GM10266 (cell line): ENCODE measurements around the gene ZDHHC21.
A peak's percentile ranks its signal among the peaks of the same experiment; 100 is the strongest.

ENCODE experiments used
- DNase-seq: peaks from one replicate; pipeline ENCODE4 v3.0.0; 2012; ENCODE audit errors: extremely low spot score
- CTCF ChIP-seq: IDR thresholded peaks from 2 replicates; pipeline ENCODE4 v1.5.1; 2012; ENCODE audit warnings: mild to moderate bottlenecking, low read depth; ENCODE audit not compliant: control insufficient read depth, insufficient read depth; ENCODE audit errors: missing control alignments

Gene ZDHHC21

GRCh38 chr9:14616188-14616982, 76.8 kb downstream of the ZDHHC21 start:
- peak; percentile 27 for DNase-seq
- TF ChIP-seq CTCF, result peak; percentile 68

GRCh38 chr9:14608540-14608939, 84.7 kb downstream of the ZDHHC21 start:
- DNase-seq, result no peak
- no peak for TF ChIP-seq CTCF

GRCh38 chr9:14597171-14597799, 95.9 kb downstream of the ZDHHC21 start:
- DNase-seq, result no peak
- TF ChIP-seq CTCF, result no peak

GRCh38 chr9:14593406-14593805, 99.8 kb downstream of the ZDHHC21 start:
- TF ChIP-seq CTCF, result no peak
- no peak for DNase-seq

- no peak for TF ChIP-seq CTCF
- no peak for DNase-seq
These were observed 101.8 kb downstream of the ZDHHC21 start for GRCh38 chr9:14591411-14591810.

- TF ChIP-seq CTCF, result no peak
- DNase-seq, result peak; percentile 40
These were observed 107.3 kb downstream of the ZDHHC21 start for GRCh38 chr9:14585730-14586473.
